ENCODE data around the gene MAGEL2. TPM values are rescaled to one million over a fixed set of nuclear protein-coding genes. Genes with fewer than 3 reads are reported as not detected.

The MAGEL2 gene
- 0.36 TPM in 1 of 2 replicates, not detected in the other for total RNA-seq

DNA sequence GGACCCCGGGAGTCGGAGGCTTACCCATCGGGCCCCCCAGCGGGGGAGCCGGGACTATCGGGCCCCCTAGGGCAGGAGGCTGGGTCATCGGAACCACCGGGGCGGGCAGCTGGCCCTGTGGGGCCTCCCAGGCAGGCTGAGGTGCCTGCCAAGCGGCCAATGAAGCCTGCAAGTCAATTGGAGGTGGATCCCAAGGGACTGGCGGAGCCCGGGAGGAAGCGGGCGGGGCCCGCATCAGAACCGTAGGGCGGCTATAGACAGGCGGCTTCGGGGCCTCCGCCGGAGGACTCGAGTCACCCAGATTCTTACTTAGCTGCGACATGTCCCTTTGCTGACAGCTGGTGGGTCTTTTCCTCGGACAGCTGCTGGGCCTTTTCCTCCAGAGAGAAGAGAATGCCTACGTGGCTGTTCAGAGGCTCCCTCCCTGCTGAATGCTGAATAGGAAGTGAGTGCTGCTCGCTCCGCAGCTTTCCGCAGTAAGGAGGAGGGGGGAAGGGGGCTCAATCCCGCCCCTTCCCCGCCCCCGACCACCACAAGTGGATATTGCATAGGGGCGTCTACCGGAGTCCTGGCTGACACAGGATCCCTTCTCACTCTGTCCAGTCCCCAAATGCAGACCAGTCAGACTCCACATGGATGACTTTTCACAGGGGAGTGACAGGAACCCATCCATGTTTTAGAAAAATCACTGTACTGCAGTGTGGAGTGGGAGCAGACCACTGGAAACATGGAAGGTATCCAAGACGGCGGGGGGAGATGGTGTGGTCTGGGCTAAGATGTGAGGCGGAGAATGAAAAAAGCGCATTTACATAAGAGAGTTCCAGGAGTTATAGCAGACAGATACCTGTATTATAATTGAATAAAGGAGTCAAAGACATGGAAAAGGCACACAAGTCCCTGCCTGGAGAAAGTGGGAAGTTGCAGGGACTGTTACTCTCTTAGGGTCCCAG lies at the start of gene MAGEL2:
Gene MAGEL2, minus strand, starts transcription at position 447 of the 950 bp plus-strand sequence. Its CDS starts 125 bp downstream, at position 322.

DNA sequence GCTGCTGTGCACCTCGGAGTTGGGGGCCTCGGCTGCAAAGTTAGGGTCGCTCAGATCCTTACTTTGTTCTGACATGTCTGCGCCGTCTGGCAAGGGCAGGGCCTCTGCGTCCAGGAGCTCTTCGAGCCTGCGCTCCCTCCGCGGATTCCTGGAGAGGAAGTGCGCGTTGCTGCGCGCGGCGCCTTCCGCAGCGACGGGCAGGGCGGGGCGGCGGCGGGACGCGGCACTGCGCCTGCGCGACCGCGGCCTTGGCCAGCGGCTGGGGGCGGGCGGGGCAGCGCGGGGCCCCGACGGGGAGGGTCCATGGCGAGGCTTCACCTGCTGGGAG lies 39.4 kb upstream of the MAGEL2 start, which contains the start of gene NDN:
Gene NDN, minus strand, starts transcription at position 163 of the 328 bp plus-strand sequence. Its CDS starts 88 bp downstream, at position 75.

Other genes starting within 250 kb of the MAGEL2 start
- gene GOLGA6L2, start 200.6 kb downstream of the MAGEL2 start, total RNA-seq: not detected in 2 replicates
- gene MKRN3, start 82.2 kb downstream of the MAGEL2 start, total RNA-seq: 0.16 TPM in 1 of 2 replicates, not detected in the other
- gene NDN, start 39.4 kb upstream of the MAGEL2 start, total RNA-seq: 83.2 and 109 TPM in 2 replicates